Measurements from ENCODE around the gene MALRD1.

The MALRD1 gene

GRCh38 chr10:19651549-19651948 lies 602.9 kb downstream of the MALRD1 start:
- DNase-seq (ENCODE audit: low read depth in 2 of 2), result no peak

- DNase-seq (ENCODE audit: low read depth in 2 of 2), result no peak
Observed at GRCh38 chr10:19652750-19653149, 604.1 kb downstream of the MALRD1 start.

DNA sequence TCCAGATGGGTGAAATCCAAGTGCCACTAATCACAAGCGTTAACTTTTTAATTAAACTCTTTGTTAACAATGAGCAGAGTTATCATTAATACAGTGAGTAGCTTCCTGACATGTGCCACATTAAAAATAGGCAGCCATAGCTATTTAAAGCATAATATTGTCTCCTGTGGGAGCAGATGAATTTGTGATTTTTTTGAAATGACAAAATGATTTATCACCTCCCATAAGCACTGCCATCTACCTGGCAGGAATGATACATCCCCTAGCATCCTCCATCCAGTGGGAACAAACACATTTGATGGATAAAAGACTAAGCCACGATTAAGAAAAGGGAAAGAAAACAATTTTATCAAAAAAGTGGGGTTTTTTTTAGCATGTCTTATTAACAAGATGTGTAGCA lies 605.3 kb downstream of the MALRD1 start:
- DNase-seq (ENCODE audit: low read depth in 2 of 2), result no peak

DNA sequence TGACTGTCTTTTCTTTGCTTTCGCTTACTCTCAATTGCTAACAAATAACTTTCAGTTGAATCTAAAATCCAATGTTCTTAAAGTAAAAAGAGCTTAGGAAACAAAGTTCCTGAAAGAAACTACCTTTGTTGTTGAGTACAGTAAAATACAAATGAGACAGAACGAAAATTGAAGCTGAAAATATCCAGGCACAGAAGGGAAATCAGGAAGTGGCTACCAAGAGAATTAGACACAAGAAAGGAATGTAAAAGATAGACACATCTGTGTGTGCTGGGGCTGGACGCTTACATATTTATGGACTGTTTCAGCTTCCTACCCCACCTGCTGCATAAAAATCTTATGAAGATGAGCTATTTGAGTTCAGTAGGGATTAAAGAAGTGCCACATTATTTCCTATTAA lies 606.0 kb downstream of the MALRD1 start:
- DNase-seq (ENCODE audit: low read depth in 2 of 2), result no peak

DNA sequence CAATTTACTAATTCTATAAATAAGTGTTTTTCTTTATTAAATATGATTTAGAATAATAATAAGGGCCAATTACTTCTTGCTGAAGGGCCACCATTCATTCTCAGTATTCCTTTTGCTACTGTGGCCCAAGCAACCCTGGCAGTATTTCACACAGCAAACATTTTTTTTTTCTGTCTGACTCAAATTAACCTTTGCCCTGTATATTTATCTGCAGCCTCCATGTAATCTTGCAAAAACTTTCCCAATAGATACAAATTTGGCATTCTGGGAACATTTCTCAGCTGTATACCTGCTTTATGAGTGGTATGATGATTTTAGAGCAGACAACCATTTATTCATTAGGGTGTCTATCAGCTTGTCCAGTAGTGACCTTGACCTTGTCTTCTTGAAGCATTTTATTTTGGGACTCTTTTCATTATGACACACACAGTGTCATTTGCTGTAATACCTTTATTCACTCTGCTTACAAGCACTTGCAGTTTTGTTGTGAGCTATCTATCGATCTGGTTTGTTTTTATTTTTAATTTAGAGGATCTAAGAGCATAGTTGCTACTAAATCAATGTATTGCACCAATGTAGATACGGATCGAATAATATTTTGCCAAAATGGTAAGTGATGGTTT lies 607.9 kb downstream of the MALRD1 start:
- no peak for DNase-seq (ENCODE audit: low read depth in 2 of 2)

GRCh38 chr10:19658131-19658530 lies 609.5 kb downstream of the MALRD1 start:
- DNase-seq (ENCODE audit: low read depth in 2 of 2), result no peak

GRCh38 chr10:19658622-19659233 lies 610.1 kb downstream of the MALRD1 start:
- no peak for DNase-seq (ENCODE audit: low read depth in 2 of 2)

GRCh38 chr10:19659920-19660655 lies 611.5 kb downstream of the MALRD1 start:
- no peak for DNase-seq (ENCODE audit: low read depth in 2 of 2)

GRCh38 chr10:19663344-19663743 lies 614.7 kb downstream of the MALRD1 start:
- DNase-seq (ENCODE audit: low read depth in 2 of 2), result no peak

GRCh38 chr10:19668116-19668515 lies 619.5 kb downstream of the MALRD1 start:
- DNase-seq (ENCODE audit: low read depth in 2 of 2), result no peak

DNA sequence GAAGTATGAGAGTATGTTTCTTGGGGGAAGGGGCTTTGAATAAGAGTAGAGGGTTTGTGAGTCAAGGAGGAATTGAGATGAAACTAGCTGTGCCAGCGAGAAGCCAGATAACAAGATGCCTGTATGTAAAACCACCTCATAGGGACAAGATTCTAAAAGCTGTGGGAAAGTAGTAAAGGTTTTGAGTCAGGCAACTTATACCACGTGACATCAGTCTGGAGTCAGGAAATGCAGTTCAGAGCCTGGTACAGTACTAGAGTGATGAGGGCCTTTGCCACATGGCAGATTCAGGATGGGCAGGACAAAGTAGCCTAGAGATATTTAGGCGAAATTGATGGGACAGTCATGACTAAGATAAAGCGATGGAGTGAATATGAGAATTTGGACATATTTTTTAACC lies 627.5 kb downstream of the MALRD1 start:
- DNase-seq (ENCODE audit: low read depth in 2 of 2), result no peak

- DNase-seq (ENCODE audit: low read depth in 2 of 2), result no peak
Observed at GRCh38 chr10:19683356-19683755, 634.8 kb downstream of the MALRD1 start.

DNA sequence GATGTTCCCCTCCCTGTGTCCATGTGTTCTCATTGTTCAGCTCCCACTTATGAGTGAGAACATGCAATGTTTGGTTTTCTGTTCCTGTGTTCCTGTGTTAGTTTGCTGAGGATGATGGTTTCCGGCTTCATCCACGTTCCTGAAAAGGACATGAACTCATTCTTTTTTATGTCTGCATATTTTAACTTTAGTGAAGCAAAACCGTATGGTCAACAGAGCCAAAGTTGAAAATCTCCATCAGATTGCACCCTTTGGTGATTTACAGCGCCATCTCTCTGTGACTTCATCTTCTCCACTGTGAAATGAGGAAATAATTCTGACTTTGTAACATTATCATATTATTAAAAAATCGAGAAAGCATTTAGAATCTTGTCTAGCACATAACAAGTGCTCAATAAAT lies 635.4 kb downstream of the MALRD1 start:
- no peak for DNase-seq (ENCODE audit: low read depth in 2 of 2)

DNA sequence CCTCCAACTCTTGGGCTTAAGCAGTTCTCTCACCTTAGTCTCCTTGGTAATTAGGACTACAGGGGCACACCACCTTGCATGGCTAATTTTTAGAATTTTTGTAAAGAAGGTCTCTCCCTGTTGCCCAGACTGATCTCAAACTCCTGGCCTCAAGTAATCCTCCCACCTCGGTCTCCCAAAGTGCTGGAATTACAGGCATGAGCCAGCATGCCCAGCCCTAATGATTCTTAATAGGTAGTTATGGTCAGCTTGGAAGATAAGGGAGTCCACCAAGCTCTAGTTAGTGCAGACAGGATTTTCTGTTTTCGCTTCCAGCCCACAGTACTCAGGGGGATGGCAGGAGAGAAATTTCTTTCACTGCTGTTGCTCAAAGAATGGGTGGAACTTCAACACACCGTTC lies 639.7 kb downstream of the MALRD1 start:
- no peak for DNase-seq (ENCODE audit: low read depth in 2 of 2)

GRCh38 chr10:19689231-19689630 lies 640.6 kb downstream of the MALRD1 start:
- DNase-seq (ENCODE audit: low read depth in 2 of 2), result no peak

DNA sequence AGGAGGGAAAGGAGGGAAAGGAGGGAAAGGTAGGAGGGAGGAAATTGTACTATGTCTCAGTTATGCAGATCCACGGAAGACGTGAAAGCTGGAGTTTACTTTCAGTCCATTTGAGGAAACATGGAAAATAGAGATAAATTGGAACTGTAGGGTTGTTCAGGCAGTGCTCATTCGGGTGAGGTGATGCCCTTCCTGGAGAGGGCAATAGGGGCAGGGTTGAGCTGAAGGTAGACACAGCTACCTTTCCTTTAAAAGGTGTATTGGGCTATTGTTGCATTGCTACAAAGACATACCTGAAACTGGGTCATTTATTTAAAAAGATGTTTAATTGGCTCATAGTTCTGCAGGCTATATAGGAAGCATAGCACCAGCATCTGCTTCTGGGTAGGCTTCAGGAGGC lies 650.7 kb downstream of the MALRD1 start:
- DNase-seq (ENCODE audit: low read depth in 2 of 2), result no peak

- DNase-seq (ENCODE audit: low read depth in 2 of 2), result no peak
Observed at GRCh38 chr10:19701427-19702052, 652.9 kb downstream of the MALRD1 start.

DNA sequence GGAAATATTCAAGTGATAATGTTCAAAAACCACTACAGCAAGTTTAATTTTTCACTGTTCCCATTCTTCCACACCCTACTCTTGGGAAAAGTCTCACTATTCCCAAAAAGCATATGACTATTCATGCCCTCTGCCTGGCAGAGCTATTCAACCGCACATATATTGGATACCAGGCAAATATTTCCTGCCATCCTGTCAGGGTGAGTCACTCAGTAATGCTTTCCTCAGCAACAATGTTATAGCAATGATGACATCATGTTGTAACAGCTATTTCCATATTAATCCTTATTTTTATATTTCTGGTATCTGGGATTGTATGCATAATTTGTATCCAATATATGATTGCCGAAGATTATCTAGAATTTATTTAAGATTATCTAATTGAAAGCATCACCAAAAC lies 653.6 kb downstream of the MALRD1 start:
- DNase-seq (ENCODE audit: low read depth in 2 of 2), result no peak

- no peak for DNase-seq (ENCODE audit: low read depth in 2 of 2)
Observed at GRCh38 chr10:19704544-19704943, 655.9 kb downstream of the MALRD1 start.

- DNase-seq (ENCODE audit: low read depth in 2 of 2), result no peak
Observed at GRCh38 chr10:19705250-19705649, 656.6 kb downstream of the MALRD1 start.

DNA sequence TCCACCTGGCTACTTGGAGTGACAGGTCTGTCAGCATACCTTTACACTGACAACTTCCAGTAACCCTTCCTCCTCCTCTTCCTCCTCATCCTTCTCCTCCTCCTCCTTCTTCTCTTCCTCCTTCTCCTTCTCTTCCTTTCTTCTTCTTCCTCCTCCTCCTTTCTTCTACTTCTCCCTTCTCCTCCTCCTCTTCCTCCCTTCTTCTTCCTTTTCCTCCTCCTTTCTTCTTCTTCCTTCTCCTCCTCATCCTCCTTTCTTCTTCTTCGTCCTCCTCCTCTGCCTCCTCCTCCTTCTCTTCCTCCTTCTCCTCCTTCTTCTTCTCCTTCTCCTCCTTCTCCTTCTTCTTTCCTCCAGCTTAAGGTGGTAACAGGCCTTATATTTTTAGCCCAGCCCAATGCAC lies 658.3 kb downstream of the MALRD1 start:
- DNase-seq (ENCODE audit: low read depth in 2 of 2), result no peak

- DNase-seq (ENCODE audit: low read depth in 2 of 2), result no peak
Observed at GRCh38 chr10:19707376-19707775, 658.8 kb downstream of the MALRD1 start.

GRCh38 chr10:19708031-19708430 lies 659.4 kb downstream of the MALRD1 start:
- no peak for DNase-seq (ENCODE audit: low read depth in 2 of 2)
